Measurements from ENCODE around the gene FRAS1.
"Not testable (repeated sequence)": the region's sequence is repeated elsewhere in the genome, so short reads cannot be mapped to it uniquely, and the experiment has no call there.

FRAS1 gene

GRCh38 chr4:78057135-78057599 is at the start of gene FRAS1:
Gene FRAS1, plus strand, starts transcription at chr4:78057323. Its CDS starts 687 bp downstream, at chr4:78058010.
- DNase-seq (ENCODE audit: extremely low read depth in 1 of 2, low read depth in 1 of 2), result no peak

- DNase-seq (ENCODE audit: extremely low read depth in 1 of 2, low read depth in 1 of 2), result not testable (repeated sequence)
Measured at GRCh38 chr4:78011003-78011402, 46.1 kb upstream of the FRAS1 start.

GRCh38 chr4:78014889-78015886 is 41.9 kb upstream of the FRAS1 start:
- no peak for DNase-seq (ENCODE audit: extremely low read depth in 1 of 2, low read depth in 1 of 2)

GRCh38 chr4:78018271-78019049 is 38.7 kb upstream of the FRAS1 start:
- no peak for DNase-seq (ENCODE audit: extremely low read depth in 1 of 2, low read depth in 1 of 2)

- no peak for DNase-seq (ENCODE audit: extremely low read depth in 1 of 2, low read depth in 1 of 2)
Measured at GRCh38 chr4:78019414-78019813, 37.7 kb upstream of the FRAS1 start.

- no peak for DNase-seq (ENCODE audit: extremely low read depth in 1 of 2, low read depth in 1 of 2)
Measured at GRCh38 chr4:78020677-78021076, 36.4 kb upstream of the FRAS1 start.

- DNase-seq (ENCODE audit: extremely low read depth in 1 of 2, low read depth in 1 of 2), result no peak
Measured at GRCh38 chr4:78022517-78022916, 34.6 kb upstream of the FRAS1 start.

GRCh38 chr4:78024085-78024484 is 33.0 kb upstream of the FRAS1 start:
- DNase-seq (ENCODE audit: extremely low read depth in 1 of 2, low read depth in 1 of 2), result no peak

- DNase-seq (ENCODE audit: extremely low read depth in 1 of 2, low read depth in 1 of 2), result no peak
Measured at GRCh38 chr4:78024576-78025091, 32.5 kb upstream of the FRAS1 start.

- no peak for DNase-seq (ENCODE audit: extremely low read depth in 1 of 2, low read depth in 1 of 2)
Measured at GRCh38 chr4:78031417-78031950, 25.6 kb upstream of the FRAS1 start.

- no peak for DNase-seq (ENCODE audit: extremely low read depth in 1 of 2, low read depth in 1 of 2)
Measured at GRCh38 chr4:78032446-78032845, 24.7 kb upstream of the FRAS1 start.

GRCh38 chr4:78032929-78033328 is 24.2 kb upstream of the FRAS1 start:
- no peak for DNase-seq (ENCODE audit: extremely low read depth in 1 of 2, low read depth in 1 of 2)

GRCh38 chr4:78033861-78034260 is 23.3 kb upstream of the FRAS1 start:
- DNase-seq (ENCODE audit: extremely low read depth in 1 of 2, low read depth in 1 of 2), result no peak

GRCh38 chr4:78038704-78039103 is 18.4 kb upstream of the FRAS1 start:
- DNase-seq (ENCODE audit: extremely low read depth in 1 of 2, low read depth in 1 of 2), result no peak

- DNase-seq (ENCODE audit: extremely low read depth in 1 of 2, low read depth in 1 of 2), result no peak
Measured at GRCh38 chr4:78039678-78040077, 17.4 kb upstream of the FRAS1 start.

- no peak for DNase-seq (ENCODE audit: extremely low read depth in 1 of 2, low read depth in 1 of 2)
Measured at GRCh38 chr4:78040431-78040830, 16.7 kb upstream of the FRAS1 start.

GRCh38 chr4:78047366-78047765 is 9.8 kb upstream of the FRAS1 start:
- no peak for DNase-seq (ENCODE audit: extremely low read depth in 1 of 2, low read depth in 1 of 2)

- no peak for DNase-seq (ENCODE audit: extremely low read depth in 1 of 2, low read depth in 1 of 2)
Measured at GRCh38 chr4:78056265-78057129, 626 bp upstream of the FRAS1 start.

GRCh38 chr4:78057600-78058550 is 752 bp downstream of the FRAS1 start:
- DNase-seq (ENCODE audit: extremely low read depth in 1 of 2, low read depth in 1 of 2), result no peak
